Adipose tissue (tissue), 3 donors: Measurements from ENCODE around the gene TRIM8. TPM values are rescaled to one million over a fixed set of nuclear protein-coding genes. Genes with fewer than 3 reads are reported as not detected.
A peak's percentile ranks its signal among the peaks of the same experiment; 100 is the strongest.
"Not testable (repeated sequence)": the region's sequence is repeated elsewhere in the genome, so short reads cannot be mapped to it uniquely, and the experiment has no call there.

Experiments used
- H3K27ac ChIP-seq: one replicate; pipeline ENCODE4 v1.5.1; 2013; ENCODE audit warnings: low read depth, low read length
- WGBS, 3 donors: extraction: QIAGEN DNeasy Blood & Tissue Kit; methylation state at CpG; one replicate each; pipeline ENCODE4 v1.1.7; 2013; 5-methylcytosine and 5-hydroxymethylcytosine counted together
- polyA plus RNA-seq, 3 donors: library from polyadenylated mRNA; stranded (reverse); fragments of 200-250 nt; gene quantifications; one replicate each; pipeline ENCODE4 v1.2.3, GENCODE V29; 2013
- donor health status: healthy with polysubstance abuse.
- donor health status: Bipolar disorder and iron deficiency.
- donor health status: healthy.

Gene TRIM8
- polyA plus RNA-seq, 3 donors, result 76.1 to 174 (median 115) TPM

- WGBS, 3 donors, result 34 to 49% (median 42%) methylated on average over 16 of the region's 16 CpGs
- peak overlapping the region; percentile 2 for H3K27ac ChIP-seq
Observed at GRCh38 chr10:102675666-102676533, 31.6 kb downstream of the TRIM8 start.

DNA sequence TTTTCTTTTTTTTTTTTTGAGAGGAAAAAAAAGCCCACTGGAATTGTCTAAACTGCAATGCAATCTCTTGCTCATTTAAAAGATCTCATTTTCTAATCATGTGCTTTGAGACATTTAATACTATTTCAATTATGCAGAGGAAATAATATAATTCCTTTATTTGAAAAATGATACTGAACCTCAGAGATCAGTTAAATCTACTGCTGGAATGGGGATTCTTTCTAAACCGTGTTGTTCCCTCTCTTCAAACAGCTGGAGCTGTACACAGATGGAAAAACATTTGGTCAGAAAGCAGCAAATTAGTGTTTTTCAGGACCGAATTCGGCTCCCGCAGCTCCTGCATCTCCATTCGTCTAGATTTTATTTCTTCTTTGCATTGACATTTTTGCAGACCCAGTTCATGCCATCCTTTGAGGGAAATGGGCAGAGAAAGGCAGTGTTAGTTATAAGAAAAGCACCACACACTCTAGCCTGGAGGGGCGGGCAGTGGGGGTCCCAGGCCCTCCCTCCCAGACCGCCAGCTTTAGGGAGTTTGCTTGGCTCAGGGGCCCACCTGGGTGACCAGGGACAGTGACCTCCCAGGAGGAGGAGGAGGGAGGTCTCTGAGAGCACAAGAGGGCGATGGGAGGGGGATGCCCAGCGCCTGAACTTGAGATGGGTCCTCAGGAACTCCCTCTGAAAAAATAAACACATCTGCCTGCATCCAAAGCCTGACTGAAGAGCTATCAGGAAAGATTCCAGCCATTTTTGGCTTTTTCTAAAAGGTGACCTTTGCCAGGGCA is 32.4 kb downstream of the TRIM8 start:
- 70 to 89% (median 75%) methylated on average over 9 of the region's 9 CpGs for WGBS, 3 donors
- no peak overlapping the region for H3K27ac ChIP-seq

- no peak overlapping the region for H3K27ac ChIP-seq
- WGBS, 3 donors, result 68 to 84% (median 80%) methylated on average over 9 of the region's 9 CpGs
Observed at GRCh38 chr10:102677331-102678067, 33.2 kb downstream of the TRIM8 start.

GRCh38 chr10:102678068-102678400 is 33.8 kb downstream of the TRIM8 start:
- 39 to 91% (median 89%) methylated on average over 9 of the region's 9 CpGs for WGBS, 3 donors
- no peak overlapping the region for H3K27ac ChIP-seq

DNA sequence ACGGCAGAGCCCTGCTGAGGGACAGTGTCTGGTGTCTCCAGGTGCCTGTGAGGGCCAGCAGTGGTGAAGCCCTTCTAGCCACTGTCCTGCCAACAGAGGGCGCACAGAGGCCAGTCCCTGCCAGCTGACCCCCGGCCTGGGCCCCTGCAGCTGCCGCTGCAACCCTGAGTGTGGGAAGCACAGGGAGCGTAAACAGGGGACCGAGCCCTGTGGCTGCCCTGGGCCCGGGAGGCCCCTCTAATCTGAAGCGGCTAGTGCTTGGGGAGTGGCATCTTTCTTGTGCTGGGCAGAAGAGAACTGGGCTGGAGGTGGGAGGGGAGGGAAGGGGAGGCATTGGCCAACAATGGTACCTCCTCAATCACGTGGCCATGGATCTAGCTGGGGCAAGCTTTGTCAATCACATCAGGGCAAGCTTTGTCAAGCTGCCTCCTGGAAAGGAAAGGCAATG is 34.6 kb downstream of the TRIM8 start:
- H3K27ac ChIP-seq, result no peak overlapping the region
- 6 to 23% (median 18%) methylated on average over 9 of the region's 9 CpGs for WGBS, 3 donors

GRCh38 chr10:102679596-102679995 is 35.3 kb downstream of the TRIM8 start:
- whole genome bisulfite sequencing, 3 donors, result 93 to 97% (median 94%) methylated on average over 4 of the region's 4 CpGs
- H3K27ac ChIP-seq, result no peak overlapping the region

- no peak overlapping the region for H3K27ac ChIP-seq
- 80 to 85% (median 82%) methylated on average over 5 of the region's 5 CpGs for WGBS, 3 donors
Observed at GRCh38 chr10:102681696-102682095, 37.4 kb downstream of the TRIM8 start.

DNA sequence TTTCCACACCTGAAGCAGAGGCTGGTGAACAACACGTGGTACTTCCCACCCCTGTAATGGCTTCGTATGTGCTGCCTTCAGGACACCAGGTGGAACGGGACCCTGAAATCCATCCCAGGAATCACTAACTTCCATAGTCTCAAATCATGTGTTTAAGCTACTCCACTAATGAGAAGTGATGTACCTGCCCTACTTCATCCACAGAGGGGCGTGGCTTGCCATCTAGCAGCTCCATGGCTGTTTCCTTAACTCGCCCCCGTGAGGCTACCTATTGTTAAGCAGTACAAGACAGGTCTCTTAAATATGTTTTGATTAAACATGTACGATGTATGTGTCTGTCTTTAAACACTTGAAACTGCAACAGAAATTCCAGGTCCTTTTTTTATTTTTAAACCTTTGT is 38.1 kb downstream of the TRIM8 start:
- no peak overlapping the region for H3K27ac ChIP-seq
- WGBS, 3 donors, result 89 to 93% (median 90%) methylated on average over 7 of the region's 7 CpGs

DNA sequence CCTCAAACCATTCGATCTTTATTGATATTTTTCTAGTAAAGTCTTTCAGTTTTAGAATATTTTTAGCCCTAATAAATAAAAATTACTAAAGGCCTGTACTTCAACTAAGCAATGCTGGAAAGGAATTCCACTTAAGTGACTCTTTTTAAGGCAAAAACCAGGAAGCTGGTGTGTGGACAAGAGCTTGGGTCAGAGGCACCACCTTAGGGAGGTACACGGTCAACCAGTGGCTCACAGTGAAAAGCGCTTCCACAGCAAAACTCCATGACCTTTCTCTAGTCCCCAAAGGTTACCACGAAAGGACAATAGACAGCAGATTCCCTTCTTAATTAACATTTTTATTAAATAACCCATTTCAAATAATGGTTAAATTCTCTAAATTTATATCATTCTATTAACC is 38.7 kb downstream of the TRIM8 start:
- WGBS, 3 donors, result 82 to 89% (median 88%) methylated on average over 4 of the region's 4 CpGs

GRCh38 chr10:102683736-102684135 is 39.5 kb downstream of the TRIM8 start:
- 82 to 90% (median 83%) methylated on average over 5 of the region's 5 CpGs for WGBS, 3 donors

More for the DNA sequence above, 38.7 kb downstream of the TRIM8 start:
- H3K27ac ChIP-seq, result no peak overlapping the region

DNA sequence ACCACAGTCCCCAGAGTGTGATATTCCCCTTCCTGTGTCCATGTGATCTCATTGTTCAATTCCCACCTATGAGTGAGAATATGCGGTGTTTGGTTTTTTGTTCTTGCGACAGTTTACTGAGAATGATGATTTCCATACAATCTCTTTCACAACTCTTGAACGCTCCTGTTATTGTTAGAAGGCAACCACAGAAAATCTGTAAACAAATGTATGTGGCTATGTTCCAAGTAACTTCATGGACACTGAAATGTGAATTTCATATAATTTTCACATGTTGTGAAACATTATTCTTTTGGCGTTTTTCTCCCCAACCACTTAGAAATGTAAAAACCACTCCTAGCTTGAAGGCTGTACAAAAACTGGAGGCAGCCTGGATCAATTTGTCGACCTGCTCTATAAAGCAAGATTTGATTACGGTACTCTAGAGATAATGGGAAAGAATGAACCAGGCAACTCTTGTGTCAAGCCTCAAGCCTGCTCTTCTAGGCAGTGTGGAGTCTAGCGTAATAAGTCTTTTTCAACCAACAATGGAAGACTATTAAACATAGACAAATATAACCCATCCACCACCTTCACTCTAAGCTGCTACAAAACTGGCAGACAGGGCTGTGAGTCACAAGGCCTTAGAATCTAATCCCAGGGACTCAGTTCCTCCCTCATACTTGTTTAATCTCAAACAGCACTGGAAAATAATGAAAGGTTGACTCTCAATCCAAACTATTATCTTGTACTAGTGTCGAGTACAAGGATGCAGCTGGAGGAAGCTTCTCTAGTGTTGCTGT is 47.2 kb downstream of the TRIM8 start:
- 67 to 85% (median 67%) methylated on average over 8 of the region's 8 CpGs for WGBS, 3 donors
- no peak overlapping the region for H3K27ac ChIP-seq

More at GRCh38 chr10:102683736-102684135, 39.5 kb downstream of the TRIM8 start:
- H3K27ac ChIP-seq, result no peak overlapping the region

- 96 to 98% (median 97%) methylated on average over 10 of the region's 10 CpGs for WGBS, 3 donors
- not testable (repeated sequence) for H3K27ac ChIP-seq
Observed at GRCh38 chr10:102695401-102695800, 51.1 kb downstream of the TRIM8 start.

- WGBS, 3 donors, result 93 to 97% (median 97%) methylated on average over 3 of the region's 3 CpGs
- H3K27ac ChIP-seq, result no peak overlapping the region
Observed at GRCh38 chr10:102696736-102697135, 52.5 kb downstream of the TRIM8 start.

- 84 to 93% (median 88%) methylated on average over 2 of the region's 2 CpGs for WGBS, 3 donors
- H3K27ac ChIP-seq, result no peak overlapping the region
Observed at GRCh38 chr10:102698894-102699293, 54.6 kb downstream of the TRIM8 start.

GRCh38 chr10:102701272-102701671 is 57.0 kb downstream of the TRIM8 start:
- no peak overlapping the region for H3K27ac ChIP-seq
- WGBS, 3 donors, result 81 to 94% (median 82%) methylated on average over 3 of the region's 3 CpGs

- 98 to 99% (median 99%) methylated on average over 3 of the region's 3 CpGs for WGBS, 3 donors
- H3K27ac ChIP-seq, result no peak overlapping the region
Observed at GRCh38 chr10:102701796-102702195, 57.5 kb downstream of the TRIM8 start.

- 75 to 89% (median 85%) methylated on average over 2 of the region's 2 CpGs for WGBS, 3 donors
- H3K27ac ChIP-seq, result no peak overlapping the region
Observed at GRCh38 chr10:102702742-102703141, 58.5 kb downstream of the TRIM8 start.

- WGBS, 3 donors, result 85 to 90% (median 85%) methylated on average over 6 of the region's 6 CpGs
- no peak overlapping the region for H3K27ac ChIP-seq
Observed at GRCh38 chr10:102704915-102705314, 60.6 kb downstream of the TRIM8 start.
